GM21367 (cell line): ENCODE data around the gene RSAD2.
"Not testable (repeated sequence)": the region's sequence is repeated elsewhere in the genome, so short reads cannot be mapped to it uniquely, and the experiment has no call there.

Source experiments
- ATAC-seq: cut with Tn5 transposase; IDR thresholded peaks from one replicate; pipeline ENCODE4 v1.9.1; 2021; ENCODE audit not compliant: unreplicated experiment

RSAD2 gene

GRCh38 chr2:6877402-6878304 is at the start of gene RSAD2:
TSS of gene RSAD2 (plus strand) at chr2:6877777. CDS start at chr2:6877801, 24 bp downstream.
- ATAC-seq, result peak; percentile 80

- no peak for ATAC-seq
Observed at GRCh38 chr2:6828299-6828584, 49.3 kb upstream of the RSAD2 start.

GRCh38 chr2:6831229-6831628 is 46.3 kb upstream of the RSAD2 start:
- no peak for ATAC-seq

- ATAC-seq, result no peak
Observed at GRCh38 chr2:6832596-6833299, 44.8 kb upstream of the RSAD2 start.

GRCh38 chr2:6833300-6833604 is 44.3 kb upstream of the RSAD2 start:
- no peak for ATAC-seq

- no peak for ATAC-seq
Observed at GRCh38 chr2:6834163-6834562, 43.4 kb upstream of the RSAD2 start.

- ATAC-seq, result no peak
Observed at GRCh38 chr2:6835467-6835866, 42.1 kb upstream of the RSAD2 start.

- no peak for ATAC-seq
Observed at GRCh38 chr2:6838673-6839319, 38.8 kb upstream of the RSAD2 start.

GRCh38 chr2:6841537-6842287 is 35.9 kb upstream of the RSAD2 start:
- no peak for ATAC-seq

- no peak for ATAC-seq
Observed at GRCh38 chr2:6845312-6845711, 32.3 kb upstream of the RSAD2 start.

- no peak for ATAC-seq
Observed at GRCh38 chr2:6845903-6846302, 31.7 kb upstream of the RSAD2 start.

- no peak for ATAC-seq
Observed at GRCh38 chr2:6846540-6846939, 31.0 kb upstream of the RSAD2 start.

GRCh38 chr2:6846967-6847681 is 30.5 kb upstream of the RSAD2 start:
- no peak for ATAC-seq

- no peak for ATAC-seq
Observed at GRCh38 chr2:6852195-6852594, 25.4 kb upstream of the RSAD2 start.

- no peak for ATAC-seq
Observed at GRCh38 chr2:6854416-6854815, 23.2 kb upstream of the RSAD2 start.

GRCh38 chr2:6855860-6856547 is 21.6 kb upstream of the RSAD2 start:
- no peak for ATAC-seq

GRCh38 chr2:6856548-6856920 is 21.0 kb upstream of the RSAD2 start:
- no peak for ATAC-seq

- ATAC-seq, result not testable (repeated sequence)
Observed at GRCh38 chr2:6858466-6859027, 19.0 kb upstream of the RSAD2 start.

- ATAC-seq, result no peak
Observed at GRCh38 chr2:6860296-6860695, 17.3 kb upstream of the RSAD2 start.

- no peak for ATAC-seq
Observed at GRCh38 chr2:6863792-6864191, 13.8 kb upstream of the RSAD2 start.
